Smooth muscle cell (in vitro differentiated cells): ENCODE data around the gene THSD7B. TPM values are rescaled to one million over a fixed set of nuclear protein-coding genes. Genes with fewer than 3 reads are reported as not detected.

Experiments used
- DNase-seq: peaks from one replicate; lab custom pipeline; 2025; ENCODE audit not compliant: unreplicated experiment; lab: John Stamatoyannopoulos, UW
- H2AFZ ChIP-seq: fragments of 200-600 bp; sonication (generic); 2 replicates; pipeline ENCODE4 v1.6.0; 2016; ENCODE audit warnings: antibody characterized with exemption, low read depth, mild to moderate bottlenecking
- H3F3A ChIP-seq: fragments of 200-600 bp; sonication (generic); 2 replicates; pipeline ENCODE4 v1.6.0; 2017; ENCODE audit warnings: antibody characterized with exemption, low read depth
- H3K27ac ChIP-seq: fragments of 200-600 bp; sonication (generic); 2 replicates; pipeline ENCODE4 v1.5.1; 2016; ENCODE audit warnings: low read depth, mild to moderate bottlenecking
- H3K27me3 ChIP-seq: fragments of 200-600 bp; sonication (generic); 2 replicates; pipeline ENCODE4 v1.6.1; 2016; ENCODE audit warnings: low read depth, mild to moderate bottlenecking
- H3K36me3 ChIP-seq: fragments of 200-600 bp; sonication (generic); 2 replicates; pipeline ENCODE4 v1.5.1; 2016; ENCODE audit warnings: low read depth
- H3K4me1 ChIP-seq: fragments of 200-600 bp; sonication (generic); 2 replicates; pipeline ENCODE4 v1.5.1; 2016; ENCODE audit warnings: low read depth
- H3K4me2 ChIP-seq: fragments of 200-600 bp; sonication (generic); 2 replicates; pipeline ENCODE4 v1.6.0; 2016; ENCODE audit warnings: mild to moderate bottlenecking
- H3K4me3 ChIP-seq: fragments of 200-600 bp; sonication (generic); 2 replicates; pipeline ENCODE4 v1.5.1; 2016; ENCODE audit warnings: mild to moderate bottlenecking
- H3K79me2 ChIP-seq: fragments of 200-600 bp; sonication (generic); 2 replicates; pipeline ENCODE4 v1.6.0; 2016; ENCODE audit warnings: low read depth, mild to moderate bottlenecking
- H3K9ac ChIP-seq: fragments of 200-600 bp; sonication (generic); 2 replicates; pipeline ENCODE4 v1.6.0; 2016; ENCODE audit warnings: low read depth
- H3K9me3 ChIP-seq: fragments of 200-600 bp; sonication (generic); replicated peaks from 2 replicates; pipeline ENCODE4 v1.5.1; 2016; ENCODE audit warnings: low read depth
- H4K20me1 ChIP-seq: fragments of 200-600 bp; sonication (generic); 2 replicates; pipeline ENCODE4 v1.6.0; 2016; ENCODE audit warnings: low read depth
- CTCF ChIP-seq: fragments of 200-600 bp; sonication (generic); IDR thresholded peaks from 2 replicates; pipeline ENCODE4 v1.5.1; 2017; ENCODE audit warnings: borderline replicate concordance, mild to moderate bottlenecking, antibody characterized with exemption; ENCODE audit not compliant: insufficient read depth, poor library complexity, severe bottlenecking
- WGBS: methylation state at CpG from one replicate; pipeline ENCODE4 v1.1.7; 2016; ENCODE audit warnings: low lambda C conversion rate; 5-methylcytosine and 5-hydroxymethylcytosine counted together
- polyA plus RNA-seq: library from polyadenylated mRNA; unstranded; fragments of >200 nt; fragmentation: Nextera tagmentation; extraction: Ambion mirVana; gene quantifications from 2 replicates; pipeline ENCODE4 v1.2.1, GENCODE V29; 2016
- total RNA-seq: library from RNA; depleted of rRNA; stranded (reverse); fragments of >200 nt; gene quantifications from 2 replicates; pipeline ENCODE4 v1.2.3, GENCODE V29; 2014

The THSD7B gene
- total RNA-seq (not detected in 2 replicates), polyA plus RNA-seq (not detected in 2 replicates)

GRCh38 chr2:136765256-136766072 lies at the start of gene THSD7B:
TSS of gene THSD7B (plus strand) at chr2:136765545. CDS start at chr2:136882179, 116,634 bp downstream.
- H4K20me1 ChIP-seq: no peaks in the 10 kb centered on the region
- H3K79me2 ChIP-seq: no peaks in the 10 kb centered on the region
- H2AFZ ChIP-seq: peak within 1 kb of the TSS; percentile 79
- TF ChIP-seq CTCF: no peak
- H3K4me1 ChIP-seq: peaks cover 13% of the 10 kb centered on the region
- peak within 1 kb of the TSS; percentile 92 for H3K4me2 ChIP-seq
- 2% methylated on average over 28 of the region's 77 CpGs for WGBS
- DNase-seq: no peak
- H3K9me3 ChIP-seq: no peaks in the 10 kb centered on the region
- H3K9ac ChIP-seq: no peak within 1 kb of the TSS
- no peaks in the 10 kb centered on the region for H3F3A ChIP-seq
- H3K27me3 ChIP-seq: peaks cover 91% of the 10 kb centered on the region
- H3K36me3 ChIP-seq: no peaks in the 10 kb centered on the region
- peak within 1 kb of the TSS; percentile 52 for H3K4me3 ChIP-seq
- no peak within 1 kb of the TSS for H3K27ac ChIP-seq

GRCh38 chr2:136718273-136718672 lies 47.1 kb upstream of the THSD7B start:
- no peak overlapping the region for H3K4me2 ChIP-seq
- no peak for DNase-seq
- H4K20me1 ChIP-seq: no peaks in the 10 kb centered on the region
- H3K4me1 ChIP-seq: no peaks in the 10 kb centered on the region
- no peak overlapping the region for H3K4me3 ChIP-seq
- H3K36me3 ChIP-seq: no peaks in the 10 kb centered on the region
- no peak overlapping the region for H3K9ac ChIP-seq
- TF ChIP-seq CTCF: no peak
- no peak overlapping the region for H2AFZ ChIP-seq
- H3K79me2 ChIP-seq: no peaks in the 10 kb centered on the region
- no peaks in the 10 kb centered on the region for H3F3A ChIP-seq
- H3K27me3 ChIP-seq: no peaks in the 10 kb centered on the region
- H3K9me3 ChIP-seq: no peaks in the 10 kb centered on the region
- no peak overlapping the region for H3K27ac ChIP-seq

GRCh38 chr2:136727973-136728699 lies 37.2 kb upstream of the THSD7B start:
- no peak overlapping the region for H3K9ac ChIP-seq
- WGBS: 77% methylated on average over 4 of the region's 4 CpGs
- no peak for TF ChIP-seq CTCF
- H3K4me1 ChIP-seq: no peaks in the 10 kb centered on the region
- H3K9me3 ChIP-seq: no peaks in the 10 kb centered on the region
- H3K36me3 ChIP-seq: no peaks in the 10 kb centered on the region
- no peaks in the 10 kb centered on the region for H4K20me1 ChIP-seq
- no peak overlapping the region for H3K27ac ChIP-seq
- no peak overlapping the region for H3K4me2 ChIP-seq
- no peak overlapping the region for H2AFZ ChIP-seq
- no peaks in the 10 kb centered on the region for H3K27me3 ChIP-seq
- DNase-seq: no peak
- no peaks in the 10 kb centered on the region for H3F3A ChIP-seq
- H3K4me3 ChIP-seq: no peak overlapping the region
- H3K79me2 ChIP-seq: no peaks in the 10 kb centered on the region
